Kidney epithelial cell (primary cell): Measurements from ENCODE around the gene PLCD3. TPM values are rescaled to one million over a fixed set of nuclear protein-coding genes. Genes with fewer than 3 reads are reported as not detected.

Experiments
- DNase-seq: peaks from one replicate; pipeline ENCODE4 v3.0.0-alpha.2; 2010; ENCODE audit warnings: low read depth
- H3K27me3 ChIP-seq: 2 replicates; pipeline ENCODE4 v1.6.0; 2011; ENCODE audit warnings: low read length; ENCODE audit not compliant: control insufficient read depth, insufficient read depth
- H3K36me3 ChIP-seq: 2 replicates; pipeline ENCODE4 v1.5.1; 2011; ENCODE audit warnings: low read length; ENCODE audit not compliant: control insufficient read depth, insufficient read depth
- H3K4me3 ChIP-seq: 2 replicates; pipeline ENCODE4 v1.5.1; 2011; ENCODE audit warnings: low read depth, mild to moderate bottlenecking, control low read depth, low read length
- CTCF ChIP-seq: IDR thresholded peaks from 2 replicates; pipeline ENCODE4 v1.5.1; 2011; ENCODE audit warnings: mild to moderate bottlenecking, moderate library complexity, low read length, control low read depth, inconsistent platforms; ENCODE audit not compliant: insufficient read depth, poor library complexity, severe bottlenecking
- total RNA-seq: library from RNA; depleted of rRNA; stranded (reverse); fragments of >200 nt; gene quantifications from 2 replicates; pipeline ENCODE4 v1.2.3, GENCODE V29; 2015

Gene PLCD3
- total RNA-seq, 1 donor from 2014 or later = 54.5 TPM

GRCh38 chr17:45137561-45138305 lies 5.4 kb upstream of the PLCD3 start:
- no peak for TF ChIP-seq CTCF
- no peaks in the 10 kb centered on the region for H3K36me3 ChIP-seq
- no peak for DNase-seq

GRCh38 chr17:45136846-45137560 lies 4.7 kb upstream of the PLCD3 start:
- DNase-seq = no peak
- no peaks in the 10 kb centered on the region for H3K27me3 ChIP-seq
- no peak overlapping the region for H3K4me3 ChIP-seq
- no peaks in the 10 kb centered on the region for H3K36me3 ChIP-seq
- TF ChIP-seq CTCF = no peak

More at GRCh38 chr17:45137561-45138305, 5.4 kb upstream of the PLCD3 start:
- Histone ChIP-seq H3K27me3 (no peaks in the 10 kb centered on the region), H3K4me3 (no peak overlapping the region)

GRCh38 chr17:45135978-45136791 lies 3.9 kb upstream of the PLCD3 start:
- TF ChIP-seq CTCF = no peak

GRCh38 chr17:45135192-45135977 lies 3.1 kb upstream of the PLCD3 start, which contains the start of gene ACBD4:
Gene ACBD4 (plus strand): TSS chr17:45135687. CDS start chr17:45136145, 458 bp downstream.
- no peaks in the 10 kb centered on the region for H3K36me3 ChIP-seq
- peak within 1 kb of the TSS; percentile 54 for H3K4me3 ChIP-seq
- peak; percentile 90 for DNase-seq
- H3K27me3 ChIP-seq = no peaks in the 10 kb centered on the region
- peak; percentile 100 for TF ChIP-seq CTCF

More at GRCh38 chr17:45135978-45136791, 3.9 kb upstream of the PLCD3 start:
- H3K4me3 ChIP-seq = peak overlapping the region; percentile 54
- H3K27me3 ChIP-seq = no peaks in the 10 kb centered on the region
- no peaks in the 10 kb centered on the region for H3K36me3 ChIP-seq
- DNase-seq = no peak
